Measurements from ENCODE around the gene FMNL3.

The FMNL3 gene

DNA sequence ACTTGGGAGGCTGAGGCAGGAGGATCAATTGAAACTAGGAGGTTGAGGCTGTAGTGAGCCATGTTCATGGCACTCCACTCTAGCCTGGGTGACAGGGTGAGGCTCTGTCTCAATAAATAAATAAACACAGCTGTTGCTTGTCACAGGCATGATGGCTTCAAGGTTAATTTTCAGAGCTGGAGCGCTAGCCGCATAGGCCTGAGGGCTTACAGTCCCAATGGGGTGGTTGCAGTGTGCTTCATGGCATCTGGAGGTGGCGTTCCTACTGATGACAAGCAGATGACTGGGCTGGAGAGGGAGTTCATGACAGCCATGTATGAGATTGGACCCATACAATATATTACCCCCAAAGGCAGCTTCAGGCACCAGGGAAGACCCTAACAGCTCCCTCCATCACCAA lies 1.6 kb upstream of the FMNL3 start:
- no peak for DNase-seq

- DNase-seq = no peak
Observed at GRCh38 chr12:49707812-49708147, 575 bp upstream of the FMNL3 start.

DNA sequence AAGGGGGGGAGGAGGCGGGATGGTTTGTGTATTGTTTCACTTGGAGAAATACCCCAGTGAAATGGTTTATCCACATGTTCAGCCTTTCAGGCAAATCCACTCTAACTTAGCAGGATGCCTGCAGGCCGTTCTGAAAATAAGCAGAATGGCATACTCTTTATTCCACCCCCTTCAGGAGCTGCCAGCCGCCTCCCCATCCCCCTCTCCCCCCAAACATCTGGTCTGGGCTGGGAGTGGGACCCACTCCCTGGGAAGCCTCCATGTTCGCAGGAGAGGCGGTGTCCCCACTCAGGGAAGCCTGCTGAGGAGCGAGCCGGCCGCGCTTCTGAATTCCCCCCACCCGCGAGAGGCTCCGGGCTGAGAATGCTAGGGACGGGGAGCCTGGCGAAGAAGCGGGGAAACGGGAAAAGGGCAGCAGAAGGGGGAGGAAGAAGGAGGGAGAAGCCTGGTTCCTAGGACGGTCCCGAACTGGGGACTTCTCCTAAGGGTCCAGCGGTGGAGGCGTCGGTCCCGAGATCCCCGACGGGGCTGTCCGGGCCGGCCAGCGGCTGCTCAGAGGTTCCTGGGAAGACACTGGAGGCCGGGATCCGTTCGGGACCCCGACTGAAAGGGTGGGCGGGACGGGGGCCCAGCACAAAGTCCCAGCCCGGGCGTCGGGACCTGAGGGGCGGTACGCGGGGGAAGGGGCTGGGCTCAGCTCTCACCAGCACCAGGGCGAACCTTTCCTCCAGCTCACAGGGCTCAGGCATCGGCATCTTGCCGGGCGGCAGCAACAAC lies 666 bp downstream of the FMNL3 start:
- no peak for DNase-seq

- DNase-seq = no peak
Observed at GRCh38 chr12:49705479-49706134, 1.6 kb downstream of the FMNL3 start.

- DNase-seq = no peak
Observed at GRCh38 chr12:49703647-49704137, 3.5 kb downstream of the FMNL3 start.

- no peak for DNase-seq
Observed at GRCh38 chr12:49702676-49703215, 4.5 kb downstream of the FMNL3 start.

DNA sequence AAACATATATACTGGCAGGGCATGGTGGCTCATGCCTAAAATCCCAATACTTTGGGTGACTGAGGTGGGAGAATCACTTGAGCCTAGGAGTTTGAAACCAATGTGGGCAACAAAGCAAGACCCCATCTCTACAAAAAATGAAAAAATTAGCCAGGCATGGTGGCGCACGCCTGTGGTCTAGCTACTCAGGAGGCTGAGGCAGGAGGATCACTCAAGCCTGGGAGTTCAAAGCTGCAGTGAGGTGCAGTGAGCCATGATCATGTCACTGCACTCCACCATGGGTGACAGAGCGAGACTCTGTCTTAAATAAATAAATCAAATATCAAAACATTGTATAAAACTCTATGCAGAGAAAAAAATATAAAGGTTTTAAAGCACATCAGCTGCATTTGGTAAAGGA lies 5.2 kb downstream of the FMNL3 start:
- DNase-seq = no peak

DNA sequence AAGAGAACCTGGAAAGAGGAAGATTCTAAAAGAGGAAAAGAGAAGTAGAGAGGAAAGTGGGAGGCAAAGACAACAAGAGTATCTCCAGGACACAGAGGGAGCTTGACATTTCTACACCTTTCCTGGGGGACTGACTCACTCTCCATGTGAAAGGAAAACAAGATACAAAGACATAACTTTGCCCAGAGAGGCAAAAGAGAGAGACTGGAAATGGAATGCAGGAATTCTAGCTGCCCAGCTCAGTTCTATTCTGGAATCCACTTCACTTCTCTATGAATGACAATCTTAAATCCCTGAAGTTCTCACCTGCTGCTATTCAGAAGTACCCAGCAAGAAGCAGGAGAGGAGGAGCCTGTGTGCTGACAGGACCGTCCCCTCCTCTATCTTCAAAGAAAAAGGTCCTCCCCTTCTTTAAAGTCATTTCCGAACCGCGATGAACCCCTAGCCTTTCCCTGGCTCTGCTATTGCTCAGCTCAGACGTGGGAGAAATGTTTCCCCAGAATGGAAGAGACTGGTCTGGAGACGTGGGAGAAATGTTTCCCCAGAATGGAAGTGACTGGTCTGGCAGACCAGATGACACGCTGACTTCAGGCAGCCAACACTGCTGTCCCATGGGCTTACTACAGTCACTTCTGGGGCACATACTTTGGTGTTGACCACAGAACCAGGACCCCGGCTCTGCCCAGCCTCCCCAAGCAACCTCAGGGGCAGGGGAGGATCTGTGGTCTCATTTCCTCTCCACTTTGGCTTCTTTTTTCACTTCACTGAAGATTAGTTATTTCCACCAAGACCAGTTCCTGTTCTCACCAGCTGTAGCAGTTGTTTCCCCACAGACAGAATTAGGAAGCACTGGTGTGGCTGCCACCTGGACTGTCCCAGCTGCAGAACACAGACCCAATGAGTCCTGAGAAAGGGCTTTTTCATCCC lies 8.3 kb downstream of the FMNL3 start:
- no peak for DNase-seq

DNA sequence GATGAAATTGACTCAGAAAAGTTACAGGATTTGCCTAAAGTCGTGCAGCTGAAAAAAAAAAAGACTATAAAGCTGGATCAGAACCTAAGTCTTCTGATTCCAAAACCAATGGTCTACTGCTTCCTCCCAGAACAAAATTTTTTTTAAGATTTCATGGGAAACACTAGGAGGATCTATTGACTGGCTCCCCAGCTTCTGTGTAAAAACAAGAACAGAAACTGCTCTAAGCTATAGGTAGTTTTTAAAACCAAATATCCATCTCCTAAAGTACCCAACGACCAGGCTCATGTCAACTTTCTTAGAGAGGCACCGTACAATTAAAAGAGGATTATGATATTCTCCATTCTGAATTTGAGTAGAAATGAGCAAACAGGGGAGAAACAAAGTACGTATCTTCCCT lies 9.4 kb downstream of the FMNL3 start:
- no peak for DNase-seq

- DNase-seq = no peak
Observed at GRCh38 chr12:49696723-49697122, 10.5 kb downstream of the FMNL3 start.

- DNase-seq = no peak
Observed at GRCh38 chr12:49693931-49694444, 13.2 kb downstream of the FMNL3 start.

GRCh38 chr12:49692851-49693250 lies 14.4 kb downstream of the FMNL3 start:
- no peak for DNase-seq

DNA sequence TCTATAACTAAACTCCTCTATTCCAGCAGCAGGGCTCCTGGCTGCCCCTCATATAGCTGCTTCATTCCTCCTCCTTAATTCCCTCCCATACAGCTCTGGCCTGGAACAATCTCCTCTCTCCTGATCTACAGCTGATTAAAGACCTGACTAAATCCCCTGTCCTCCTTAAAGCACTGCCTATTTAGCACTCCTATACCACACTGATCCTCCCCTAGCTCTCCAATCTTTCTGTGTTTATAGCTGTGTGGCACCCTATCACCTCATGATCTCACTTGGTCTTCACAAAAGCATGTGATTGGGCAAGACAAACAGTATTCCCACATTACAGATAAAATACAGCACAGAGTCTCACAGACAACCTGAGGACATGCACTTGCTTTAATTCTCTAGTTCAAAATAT lies 17.4 kb downstream of the FMNL3 start:
- no peak for DNase-seq

DNA sequence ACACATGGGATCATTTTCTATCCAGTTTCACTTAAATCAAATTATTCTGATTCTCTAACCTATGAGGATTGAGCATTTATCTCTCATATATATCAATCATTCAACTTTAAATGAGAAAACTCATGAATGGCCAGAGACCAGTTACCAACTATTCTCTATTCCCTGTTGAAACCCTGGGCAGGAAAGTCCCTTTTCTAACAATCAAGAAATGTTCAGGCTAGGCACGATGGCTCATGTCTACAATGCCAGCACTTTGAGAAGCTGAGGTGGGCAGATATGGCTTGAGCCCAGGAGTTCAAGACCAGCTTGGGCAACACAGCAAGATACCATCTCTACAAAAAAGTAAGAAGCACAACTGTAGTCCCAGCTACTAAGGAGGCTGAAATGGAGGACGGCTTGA lies 18.0 kb downstream of the FMNL3 start:
- DNase-seq = no peak

- no peak for DNase-seq
Observed at GRCh38 chr12:49687941-49688340, 19.3 kb downstream of the FMNL3 start.

- DNase-seq = no peak
Observed at GRCh38 chr12:49684310-49684854, 22.8 kb downstream of the FMNL3 start.

- DNase-seq = no peak
Observed at GRCh38 chr12:49683599-49684309, 23.5 kb downstream of the FMNL3 start.

DNA sequence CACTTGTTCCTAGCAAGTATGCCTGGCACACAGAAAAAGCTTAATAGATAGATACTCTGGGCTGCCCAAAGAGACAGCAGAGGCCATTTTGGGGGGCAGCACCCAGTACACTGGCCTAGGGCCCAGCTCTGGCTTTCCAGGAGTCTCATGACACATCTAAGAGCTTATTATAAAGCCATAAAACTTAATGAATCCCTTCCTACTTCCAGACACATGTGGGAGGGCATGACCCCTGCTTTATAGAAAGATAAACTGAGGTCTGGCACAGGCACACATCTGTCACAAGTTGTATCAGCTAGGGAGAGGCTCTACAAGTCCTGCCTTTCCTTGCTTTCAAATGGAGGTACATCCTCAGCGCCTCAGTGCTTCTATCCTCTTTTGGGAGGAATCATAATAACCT lies 27.1 kb downstream of the FMNL3 start:
- no peak for DNase-seq

DNA sequence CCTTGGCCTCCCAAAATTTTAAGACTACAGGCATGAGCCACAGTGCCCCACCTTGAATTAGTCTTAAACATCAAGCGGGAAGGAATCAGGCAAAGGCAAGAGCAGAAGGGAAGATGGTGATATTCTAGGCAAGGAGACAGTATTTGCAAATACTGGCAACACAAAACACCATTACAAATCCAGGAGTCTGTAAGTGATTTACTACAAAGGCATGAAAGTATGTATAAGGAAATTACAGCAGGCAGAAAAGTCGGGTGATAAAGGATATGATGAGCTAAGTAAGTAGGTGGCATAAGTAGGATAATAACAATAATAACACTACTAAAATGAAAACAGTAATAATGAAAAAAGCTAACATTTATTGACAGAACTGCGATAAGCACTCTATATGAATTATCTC lies 28.5 kb downstream of the FMNL3 start:
- no peak for DNase-seq

DNA sequence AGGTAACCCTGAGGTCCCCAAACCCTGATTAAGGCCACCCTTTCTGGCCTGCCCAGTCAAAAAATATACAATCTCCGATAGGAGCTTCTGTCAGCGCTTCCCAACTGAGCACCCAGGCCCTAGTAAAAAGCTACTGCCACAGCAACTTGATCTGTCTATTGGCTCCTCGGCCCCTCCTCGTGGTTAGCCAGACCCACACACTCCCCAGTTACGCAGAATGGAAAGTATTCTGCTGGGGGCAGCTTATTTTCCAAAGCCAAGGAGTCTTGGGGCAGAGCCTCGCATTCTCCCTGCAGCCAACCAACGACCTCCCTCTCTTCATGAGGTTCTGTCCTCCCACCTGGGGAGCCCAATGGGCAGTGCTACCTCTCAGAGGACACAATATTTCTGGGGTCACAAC lies 32.1 kb downstream of the FMNL3 start:
- no peak for DNase-seq

DNA sequence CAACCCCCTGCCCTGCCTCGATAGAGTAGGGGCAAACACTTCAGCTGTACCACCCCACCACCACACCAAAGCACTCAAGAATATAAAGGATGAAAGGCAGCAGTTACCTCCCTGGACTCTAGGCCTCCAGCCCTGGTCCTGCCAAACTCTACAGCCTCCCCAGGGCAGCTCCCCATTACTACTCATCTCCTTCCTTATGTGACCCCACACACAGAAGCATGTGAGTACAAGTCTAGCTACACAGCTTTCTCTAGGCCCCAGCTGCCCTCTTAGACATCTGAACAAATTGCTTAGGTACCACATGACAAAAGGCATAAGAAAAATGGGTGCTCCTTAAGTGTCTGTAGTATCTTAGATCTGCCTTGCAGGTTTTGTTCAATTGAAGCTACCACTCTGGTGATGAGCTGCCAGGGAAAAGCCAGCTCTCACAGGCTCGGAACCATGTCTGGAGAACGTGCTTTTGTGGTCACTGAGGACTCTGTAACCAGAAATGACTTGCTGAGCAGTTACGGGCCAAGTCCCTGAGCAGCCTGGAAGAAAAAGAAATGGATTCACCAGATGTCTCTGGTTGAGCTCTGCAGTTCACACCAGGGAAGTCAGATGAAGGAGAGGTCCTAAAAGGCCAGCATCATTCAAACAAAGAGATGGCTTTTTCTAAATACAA lies 32.8 kb downstream of the FMNL3 start:
- DNase-seq = no peak
